GM19240 (cell line): Measurements from ENCODE around the gene POLD3.

Source experiments
- DNase-seq: peaks from one replicate; pipeline ENCODE4 v3.0.0; 2011; ENCODE audit warnings: low spot score; ENCODE audit not compliant: insufficient read length

Gene POLD3

DNA sequence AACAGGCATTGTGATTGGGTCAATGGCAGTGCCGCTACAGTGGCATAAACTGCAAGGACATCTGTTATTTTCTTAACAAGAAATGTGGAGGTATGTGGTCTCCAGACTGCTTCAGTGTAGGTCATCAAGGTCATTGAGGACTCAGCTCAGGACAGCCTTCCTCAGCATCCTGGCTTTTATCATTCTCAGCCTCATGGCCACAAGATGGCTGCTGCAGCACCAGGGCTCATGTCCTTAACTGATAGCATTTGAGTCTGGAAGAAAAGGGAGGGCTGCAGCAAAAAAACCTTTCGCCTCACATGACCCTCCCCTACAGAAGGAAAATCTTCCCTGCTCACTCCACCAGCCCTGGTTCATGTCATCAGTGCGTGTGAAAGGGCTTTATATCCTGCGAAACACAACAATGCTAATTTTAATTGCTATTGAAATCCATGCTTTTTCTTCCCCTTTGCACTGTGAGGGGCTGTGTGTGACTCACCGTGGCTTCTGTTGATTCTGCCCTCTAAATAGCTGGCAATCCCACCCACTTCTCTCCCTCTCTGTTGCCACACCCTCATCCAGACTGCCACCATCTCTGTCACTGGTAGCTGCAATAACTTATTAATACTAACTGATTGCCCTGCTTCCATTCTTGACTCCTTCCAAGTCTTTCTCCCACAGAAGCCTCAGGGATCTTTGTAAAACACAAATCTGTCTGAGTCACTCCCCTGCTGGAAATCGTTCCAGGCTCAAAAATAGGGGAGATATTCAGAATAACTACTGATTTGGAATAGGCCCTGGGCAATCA is 95.0 kb downstream of the POLD3 start:
- DNase-seq, result no peak

DNA sequence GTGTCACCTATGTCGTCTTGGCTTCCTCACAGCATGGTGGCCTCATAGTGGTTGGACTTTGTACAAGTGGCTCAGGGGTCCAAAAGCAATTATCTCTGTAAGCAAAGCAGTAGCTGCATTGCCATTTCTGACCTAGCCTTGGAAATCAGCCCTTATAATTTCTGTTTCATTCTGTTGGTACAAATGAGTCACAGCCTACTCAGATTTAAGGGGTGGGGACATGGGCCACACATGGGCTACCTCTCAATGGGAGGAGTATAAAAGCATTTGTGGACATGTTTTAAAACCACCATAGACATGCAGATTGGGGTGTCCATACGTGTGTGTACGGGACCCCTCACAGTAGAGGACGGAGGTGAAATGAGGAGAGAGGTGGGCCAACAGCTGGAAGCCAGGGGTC is 97.3 kb downstream of the POLD3 start:
- no peak for DNase-seq

DNA sequence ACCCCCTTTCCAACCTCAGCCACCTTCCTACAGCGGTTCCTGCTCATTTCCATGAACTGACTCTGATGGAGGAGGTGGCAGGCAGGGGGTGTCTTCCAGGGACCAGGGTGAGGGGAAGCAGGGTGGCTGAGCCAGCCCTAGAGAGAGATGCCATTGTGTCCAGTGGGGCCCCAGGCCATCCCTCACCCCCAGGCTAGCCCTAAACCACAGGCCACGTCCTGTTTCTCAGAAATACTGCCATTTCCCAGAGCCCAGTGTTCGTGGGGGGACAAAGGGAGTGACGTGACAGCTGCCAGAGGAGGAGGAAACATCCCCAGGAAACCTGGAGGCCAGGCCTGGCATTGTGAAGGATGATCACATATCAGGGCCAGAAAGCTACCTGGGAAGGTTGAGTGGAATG is 99.4 kb downstream of the POLD3 start:
- DNase-seq, result no peak
